Psoas muscle (tissue), 8 donors: ENCODE measurements around the gene PEX7. TPM values are rescaled to one million over a fixed set of nuclear protein-coding genes. Genes with fewer than 3 reads are reported as not detected.

Source experiments
- ATAC-seq, 4 donors: fragments of 200-7000 bp; cut with Tn5 transposase; one replicate each; pipeline ENCODE4 v1.9.1; 2020; ENCODE audit warnings: moderate library complexity in 3 of 4, mild to moderate bottlenecking in 2 of 4
- DNase-seq, 2 donors: peaks; one replicate each; pipeline ENCODE4 v3.0.0-alpha.2; 2020
- H3K27ac ChIP-seq: fragments of 200-600 bp; one replicate; pipeline ENCODE4 v1.8.0; 2022
- H3K27me3 ChIP-seq, 3 donors: fragments of 200-600 bp in 1 of 3; one replicate each; pipeline versions ENCODE4 v1.6.1 to v1.8.0; 2013 to 2022; ENCODE audit warnings: low read length in 2 of 3, mild to moderate bottlenecking in 2 of 3, moderate library complexity in 1 of 3; ENCODE audit not compliant: insufficient read depth in 3 of 3
- H3K36me3 ChIP-seq, 2 donors: fragments of 200-600 bp in 1 of 2; one replicate each; pipeline versions ENCODE4 v1.6.1 to v1.8.0; 2013 to 2022; ENCODE audit warnings: low read depth in 1 of 2, mild to moderate bottlenecking in 1 of 2, moderate library complexity in 1 of 2; ENCODE audit not compliant: insufficient read depth in 1 of 2
- H3K4me1 ChIP-seq: fragments of 200-600 bp; one replicate; pipeline ENCODE4 v1.8.0; 2022
- H3K4me3 ChIP-seq: fragments of 200-600 bp; one replicate; pipeline ENCODE4 v1.8.0; 2022; ENCODE audit warnings: mild to moderate bottlenecking
- H3K9me3 ChIP-seq: fragments of 200-600 bp; one replicate; pipeline ENCODE4 v1.8.0; 2022
- WGBS, 3 donors: extraction: QIAGEN DNeasy Blood & Tissue Kit; methylation state at CpG; one replicate each; pipeline versions ENCODE4 v1.1.6 to v1.1.7; 2013; 5-methylcytosine and 5-hydroxymethylcytosine counted together
- intact Hi-C, 2 donors: fragments of 100-400 bp; cut with DNase I; formaldehyde crosslinking; loops; one replicate each; pipeline versions ENCODE4 v1.11.0 to v1.14.2; 2022
- polyA plus RNA-seq, 3 donors: library from polyadenylated mRNA; stranded (reverse); fragments of 200-250 nt; gene quantifications; one replicate each; pipeline ENCODE4 v1.2.3, GENCODE V29; 2013
- total RNA-seq, 4 donors: library from RNA; stranded (reverse); fragmentation: NEBNext Ultra II Directional in 2 of 4; extraction: Animal tissue kit (Norgen Biotek cat#: 25700) in 2 of 4; gene quantifications; one replicate each; pipeline versions ENCODE4 v1.2.1 to v1.2.4, GENCODE V29; 2021 to 2023
- TF ChIP-seq, protein P1 (sequence below): fragments of 200-600 bp; IDR thresholded peaks from one replicate; pipeline ENCODE4 v1.8.0; 2022; ENCODE audit warnings: antibody characterized with exemption
- donor health status: healthy with polysubstance abuse.
- donor health status: DM: no; HTN: no; CAD: no; lungs with moderate emphysema.
- donor health status: Bipolar disorder and iron deficiency.
- donor health status: healthy.
- donor health status: DM: yes; HTN: yes; CAD: no.
- donor health status: DM: no; HTN: no; CAD: no.
- donor health status: DM: no; HTN: no; CAD: no.
- donor health status: DM: yes; HTN: yes; CAD: no.

Gene PEX7
- total and polyA plus RNA-seq, 7 donors: 2.2 to 9.8 (median 3.7) TPM

DNA sequence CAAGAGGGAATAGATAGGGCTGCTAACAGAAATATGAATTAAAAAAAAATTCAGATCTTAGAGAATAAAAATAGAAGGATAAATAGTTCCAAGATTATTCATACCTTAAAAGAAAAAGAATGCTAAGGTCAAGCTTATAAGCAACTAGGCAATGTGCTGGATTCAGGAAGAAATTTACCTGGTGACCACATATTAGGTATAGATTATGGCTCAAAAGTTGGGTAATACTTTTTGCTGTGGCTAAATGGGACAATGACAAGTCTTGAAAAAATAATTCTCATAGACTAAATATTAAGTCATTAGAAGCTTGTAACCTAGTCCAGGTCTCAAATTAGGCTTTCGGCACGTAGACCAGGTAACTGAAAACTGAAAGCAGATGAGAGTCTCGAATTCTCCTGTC, 47.3 kb upstream of the PEX7 start:
- ATAC-seq (no peak), DNase-seq (no peak)
- Histone ChIP-seq H3K27ac (no peak overlapping the region), H3K36me3 (no peaks in the 10 kb centered on the region), H3K27me3 (no peaks in the 10 kb centered on the region), H3K4me3 (no peak overlapping the region), H3K9me3 (no peaks in the 10 kb centered on the region), H3K4me1 (peaks cover 23% of the 10 kb centered on the region)
- WGBS, 3 donors: 39 to 77% (median 57%) methylated on average over 3 of the region's 3 CpGs
- TF ChIP-seq, protein P1, sequence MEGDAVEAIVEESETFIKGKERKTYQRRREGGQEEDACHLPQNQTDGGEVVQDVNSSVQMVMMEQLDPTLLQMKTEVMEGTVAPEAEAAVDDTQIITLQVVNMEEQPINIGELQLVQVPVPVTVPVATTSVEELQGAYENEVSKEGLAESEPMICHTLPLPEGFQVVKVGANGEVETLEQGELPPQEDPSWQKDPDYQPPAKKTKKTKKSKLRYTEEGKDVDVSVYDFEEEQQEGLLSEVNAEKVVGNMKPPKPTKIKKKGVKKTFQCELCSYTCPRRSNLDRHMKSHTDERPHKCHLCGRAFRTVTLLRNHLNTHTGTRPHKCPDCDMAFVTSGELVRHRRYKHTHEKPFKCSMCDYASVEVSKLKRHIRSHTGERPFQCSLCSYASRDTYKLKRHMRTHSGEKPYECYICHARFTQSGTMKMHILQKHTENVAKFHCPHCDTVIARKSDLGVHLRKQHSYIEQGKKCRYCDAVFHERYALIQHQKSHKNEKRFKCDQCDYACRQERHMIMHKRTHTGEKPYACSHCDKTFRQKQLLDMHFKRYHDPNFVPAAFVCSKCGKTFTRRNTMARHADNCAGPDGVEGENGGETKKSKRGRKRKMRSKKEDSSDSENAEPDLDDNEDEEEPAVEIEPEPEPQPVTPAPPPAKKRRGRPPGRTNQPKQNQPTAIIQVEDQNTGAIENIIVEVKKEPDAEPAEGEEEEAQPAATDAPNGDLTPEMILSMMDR: no peak
- intact Hi-C loops: no loop called here

DNA sequence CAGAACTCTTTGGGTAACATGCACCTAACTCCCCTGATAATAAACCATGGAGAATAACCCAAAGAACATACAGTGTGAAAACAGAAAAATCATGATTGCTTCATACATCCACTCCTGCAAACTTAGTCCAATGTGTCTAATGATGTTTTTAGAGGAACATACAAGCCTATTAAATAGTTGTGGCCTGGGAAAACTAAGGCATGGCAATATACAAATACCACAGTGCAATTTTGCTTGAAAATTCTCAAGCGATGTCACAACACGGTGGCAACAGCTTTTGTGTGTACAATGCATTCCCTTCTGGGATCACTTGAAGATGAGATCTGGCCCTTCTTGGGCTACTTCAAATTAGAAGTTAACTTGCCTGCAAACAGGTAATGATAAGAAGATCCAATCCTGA, 46.8 kb upstream of the PEX7 start:
- H3K27ac ChIP-seq: no peak overlapping the region
- H3K4me1 ChIP-seq: peaks cover 23% of the 10 kb centered on the region
- no peak overlapping the region for H3K4me3 ChIP-seq
- H3K36me3 ChIP-seq: no peaks in the 10 kb centered on the region
- no peak for ATAC-seq
- H3K9me3 ChIP-seq: no peaks in the 10 kb centered on the region
- TF ChIP-seq, protein P1: no peak
- no peak for DNase-seq
- 83 to 91% (median 85%) methylated on average over 2 of the region's 2 CpGs for WGBS, 3 donors
- no peaks in the 10 kb centered on the region for H3K27me3 ChIP-seq
- intact Hi-C loops: no loop called here

DNA sequence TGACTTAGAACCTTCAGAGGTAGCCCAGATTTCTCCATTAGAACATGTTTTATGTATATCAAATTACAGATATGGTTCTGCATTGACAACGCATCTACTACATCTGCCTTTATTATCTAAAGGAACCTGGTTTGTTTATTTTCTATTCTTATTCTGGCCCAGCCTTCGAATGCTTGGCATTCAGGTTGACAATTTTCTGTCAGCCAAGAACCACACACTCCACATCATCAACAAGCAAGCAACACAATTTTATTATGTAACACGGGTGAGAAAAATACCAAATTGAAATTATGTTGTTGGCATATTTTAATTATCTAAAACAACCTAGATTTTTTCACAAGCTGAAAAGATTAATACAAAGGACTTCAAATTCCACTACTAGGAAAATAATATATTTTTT, 44.7 kb upstream of the PEX7 start:
- Histone ChIP-seq H3K27me3 (no peaks in the 10 kb centered on the region), H3K4me1 (peaks cover 23% of the 10 kb centered on the region), H3K9me3 (no peaks in the 10 kb centered on the region), H3K27ac (no peak overlapping the region), H3K4me3 (no peak overlapping the region), H3K36me3 (no peaks in the 10 kb centered on the region)
- DNase-seq: no peak
- TF ChIP-seq, protein P1: no peak
- WGBS, 3 donors: 34 to 57% (median 40%) methylated on average over 3 of the region's 3 CpGs
- no peak for ATAC-seq
- intact Hi-C loops: no loop called here

DNA sequence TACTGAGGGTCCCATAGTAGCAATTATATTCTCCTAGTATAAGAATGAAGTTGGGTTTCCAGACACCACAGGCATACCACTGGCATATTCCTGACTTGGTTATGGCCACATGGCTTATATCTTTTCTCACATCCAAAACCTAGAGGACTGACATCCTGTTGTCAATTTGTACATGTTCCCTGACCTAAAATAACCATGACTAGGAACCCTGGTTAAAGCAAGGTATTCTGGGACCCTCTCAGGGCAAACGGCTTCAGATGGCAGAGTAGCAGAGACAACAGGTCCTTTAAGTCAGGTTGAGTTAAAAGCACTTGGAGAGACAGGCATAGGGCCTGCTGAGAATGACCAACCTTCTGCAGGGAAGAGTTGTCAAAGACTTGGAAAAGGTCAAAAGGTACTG, 42.7 kb upstream of the PEX7 start:
- WGBS, 3 donors: 37 to 60% (median 47%) methylated on average over 1 of the region's 1 CpG
- peaks cover 9% of the 10 kb centered on the region for H3K4me1 ChIP-seq
- DNase-seq (no peak), ATAC-seq (no peak)
- TF ChIP-seq, protein P1: no peak
- intact Hi-C loops: no loop called here
- H3K27me3 ChIP-seq: no peaks in the 10 kb centered on the region
- no peaks in the 10 kb centered on the region for H3K36me3 ChIP-seq
- no peak overlapping the region for H3K4me3 ChIP-seq
- H3K27ac ChIP-seq: no peak overlapping the region
- no peaks in the 10 kb centered on the region for H3K9me3 ChIP-seq

DNA sequence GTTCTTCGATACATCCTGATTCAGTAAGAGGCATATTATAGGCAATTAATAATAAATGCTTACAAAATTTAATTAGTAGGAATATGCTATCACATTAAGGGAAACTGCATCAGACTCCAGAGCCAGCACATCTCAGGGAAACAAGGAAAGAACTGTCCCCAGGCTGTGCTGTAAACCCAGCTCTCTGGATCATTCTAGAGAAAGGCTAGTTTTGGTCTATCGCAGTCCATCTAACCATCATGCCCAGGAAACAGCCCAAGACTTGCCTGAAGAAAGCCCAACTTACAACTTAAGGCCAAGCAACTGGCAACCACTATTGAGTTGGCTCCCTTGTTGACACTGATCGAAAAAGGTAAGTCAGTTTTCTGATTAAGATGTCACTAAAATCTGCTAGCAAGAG, 41.4 kb upstream of the PEX7 start:
- H3K27ac ChIP-seq: no peak overlapping the region
- intact Hi-C loops: no loop called here
- DNase-seq: no peak

More for the DNA sequence above, 41.4 kb upstream of the PEX7 start:
- WGBS, 3 donors: 91 to 97% (median 93%) methylated on average over 3 of the region's 3 CpGs
- no peak for ATAC-seq
- H3K27me3 ChIP-seq: no peaks in the 10 kb centered on the region
- H3K9me3 ChIP-seq: no peaks in the 10 kb centered on the region
- no peaks in the 10 kb centered on the region for H3K4me1 ChIP-seq
- TF ChIP-seq, protein P1: no peak
- no peak overlapping the region for H3K4me3 ChIP-seq
- no peaks in the 10 kb centered on the region for H3K36me3 ChIP-seq
